Stimulated activated naive CD8-positive, alpha-beta T cell treated with anti-CD3 and anti-CD28 coated beads, Interleukin-15, Interleukin-2, amounts not matched to agents 100 U/mL and 50 U/mL, for 24 hours (primary cell): ENCODE measurements around the gene TYW5.

Experiments used
- ATAC-seq: fragments of 150-1000 bp; cut with Tn5 transposase; one replicate; pipeline ENCODE4 v1.10.0; 2021
- DNase-seq: peaks from one replicate; pipeline ENCODE4 v3.0.0; 2021

Gene TYW5

DNA sequence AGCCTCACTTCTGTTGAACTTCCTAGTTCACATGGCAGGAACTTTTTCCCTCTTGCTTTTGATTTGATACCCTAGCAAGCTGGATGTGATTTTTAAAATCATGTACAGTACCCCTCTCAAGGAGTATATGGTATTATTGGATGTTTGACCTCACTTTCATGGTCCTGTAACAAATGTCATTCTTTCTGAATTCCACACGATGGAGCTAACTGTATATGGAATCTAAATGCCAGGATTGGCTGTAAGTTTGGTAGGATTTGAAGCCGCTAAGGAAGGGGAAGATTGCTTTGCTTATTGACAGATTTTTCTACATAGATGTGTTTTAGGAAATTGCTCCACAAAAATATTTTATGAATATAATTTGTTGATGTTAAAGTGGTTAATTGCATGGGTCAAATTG is 18.4 kb upstream of the TYW5 start:
- ATAC-seq: no peak
- no peak for DNase-seq

GRCh38 chr2:199972088-199972626 is 16.9 kb upstream of the TYW5 start:
- ATAC-seq (no peak), DNase-seq (no peak)

DNA sequence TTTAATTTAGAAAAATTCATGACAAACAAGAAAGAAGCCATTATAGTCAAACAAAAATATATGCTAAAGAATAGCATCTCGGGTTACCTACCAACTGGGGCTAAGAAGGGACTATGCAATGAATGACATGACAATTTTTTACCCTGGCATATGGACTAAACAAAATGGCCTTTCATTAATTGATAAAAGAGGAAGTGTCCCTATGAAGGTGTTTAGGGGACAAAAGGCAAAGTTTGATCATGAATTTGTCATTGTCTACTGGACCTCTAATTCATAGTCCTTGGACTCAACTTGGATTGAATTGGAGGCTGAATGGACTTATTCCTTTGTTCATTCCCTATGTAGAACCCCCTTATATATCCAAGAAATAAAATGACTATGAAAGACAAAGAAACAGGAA is 12.8 kb upstream of the TYW5 start:
- ATAC-seq (no peak), DNase-seq (no peak)

DNA sequence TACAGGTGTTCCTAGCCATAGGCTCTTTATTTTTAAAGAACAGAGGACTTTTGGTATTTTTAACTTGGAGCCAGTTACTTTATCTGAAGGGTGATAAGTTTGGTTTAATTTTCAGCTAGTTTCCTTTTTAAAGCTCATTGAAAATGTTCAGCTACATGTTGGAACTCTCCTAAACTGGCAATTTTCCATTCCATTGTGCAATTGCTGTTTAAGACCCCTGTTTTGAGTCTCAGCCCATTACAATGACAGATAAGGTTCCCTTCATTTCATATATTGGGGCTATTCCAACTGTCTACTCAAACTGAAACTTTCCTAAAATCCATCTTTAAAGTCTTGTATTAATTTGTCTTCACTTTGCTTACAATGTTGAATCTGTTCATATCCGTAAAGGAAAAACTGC is 11.7 kb upstream of the TYW5 start:
- no peak for ATAC-seq
- no peak for DNase-seq

DNA sequence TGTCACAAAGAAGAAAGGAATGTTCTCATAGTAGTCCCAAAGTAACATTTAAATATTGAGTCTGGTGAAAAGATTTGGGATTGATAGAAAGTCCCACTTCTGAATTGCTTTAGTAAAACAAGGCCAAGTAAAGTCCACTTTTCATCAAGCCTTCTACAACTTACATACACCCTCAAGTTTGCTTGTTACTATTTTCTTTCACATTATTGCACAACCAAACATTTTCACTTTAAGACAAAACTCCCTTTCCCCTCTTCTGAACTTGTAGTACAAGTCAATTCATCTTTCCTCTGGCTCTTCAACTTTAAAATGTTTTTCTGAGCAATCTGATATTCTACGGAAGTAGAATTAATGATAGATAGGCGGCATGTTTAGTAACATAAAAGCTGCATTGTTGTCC is 11.1 kb upstream of the TYW5 start:
- DNase-seq: no peak
- ATAC-seq: no peak

DNA sequence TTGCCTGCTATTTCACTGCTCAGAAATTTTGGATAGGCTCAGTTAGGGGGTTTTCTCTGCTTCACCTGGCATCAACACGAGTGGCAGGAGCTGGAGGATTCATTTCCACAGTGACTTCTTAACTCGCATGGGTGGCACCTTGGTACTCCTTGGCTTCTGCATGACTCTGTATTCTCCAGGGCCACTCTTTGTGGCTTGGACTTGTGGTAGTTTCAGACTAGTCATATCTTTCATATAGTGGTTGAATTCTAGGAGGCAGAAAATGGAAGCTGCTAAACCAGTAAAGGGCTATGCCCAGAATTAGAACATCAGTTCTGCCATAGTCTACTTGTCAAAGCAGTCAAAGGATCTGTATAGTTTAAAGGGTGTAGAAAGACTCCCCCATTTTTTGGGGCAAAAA is 6.9 kb upstream of the TYW5 start:
- ATAC-seq (peak; percentile 76), DNase-seq (no peak)

GRCh38 chr2:199958014-199958413 is 2.7 kb upstream of the TYW5 start:
- ATAC-seq (no peak), DNase-seq (no peak)

GRCh38 chr2:199956062-199956380 is 730 bp upstream of the TYW5 start:
- DNase-seq (no peak), ATAC-seq (no peak)

DNA sequence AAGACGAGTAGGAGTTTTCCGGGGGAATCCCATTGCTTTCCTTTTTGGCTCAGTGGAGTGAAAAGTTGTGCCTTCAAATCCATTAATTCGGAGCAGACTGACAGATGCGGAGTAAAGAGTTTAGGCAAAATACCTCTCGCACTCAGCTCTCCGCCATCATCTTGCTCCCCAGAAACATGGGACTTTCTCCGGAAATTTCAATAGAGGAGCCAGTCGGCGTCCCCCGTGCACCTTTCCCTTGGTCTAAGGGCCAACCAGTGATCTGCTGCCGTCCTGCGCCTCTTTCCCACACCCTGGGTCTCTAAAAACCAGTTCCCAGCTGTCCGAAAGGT is 318 bp downstream of the TYW5 start:
- ATAC-seq (peak; percentile 67), DNase-seq (no peak)

DNA sequence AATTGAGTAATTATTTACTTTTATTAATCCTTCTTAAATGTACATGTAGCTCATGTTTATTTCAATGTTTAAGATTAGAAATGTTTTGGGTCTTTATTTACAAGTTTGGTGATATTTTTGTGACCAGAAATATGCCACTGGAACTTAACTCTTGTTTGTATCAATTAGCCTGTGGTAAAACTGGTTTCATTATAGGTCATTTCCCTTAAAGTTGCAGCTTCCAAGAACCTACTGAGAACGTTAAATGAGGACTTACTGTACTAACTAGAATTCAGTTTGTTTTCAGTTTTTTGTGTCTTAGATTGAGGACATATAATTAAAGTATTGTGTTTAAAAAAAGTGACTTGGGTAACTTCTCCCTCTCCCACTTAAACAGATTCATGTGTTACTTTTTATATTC is 4.3 kb downstream of the TYW5 start:
- no peak for ATAC-seq
- DNase-seq: no peak

- ATAC-seq (no peak), DNase-seq (no peak)
Observed at GRCh38 chr2:199950396-199950795, 4.9 kb downstream of the TYW5 start.

- no peak for ATAC-seq
- DNase-seq: no peak
Observed at GRCh38 chr2:199946836-199947235, 8.5 kb downstream of the TYW5 start.

DNA sequence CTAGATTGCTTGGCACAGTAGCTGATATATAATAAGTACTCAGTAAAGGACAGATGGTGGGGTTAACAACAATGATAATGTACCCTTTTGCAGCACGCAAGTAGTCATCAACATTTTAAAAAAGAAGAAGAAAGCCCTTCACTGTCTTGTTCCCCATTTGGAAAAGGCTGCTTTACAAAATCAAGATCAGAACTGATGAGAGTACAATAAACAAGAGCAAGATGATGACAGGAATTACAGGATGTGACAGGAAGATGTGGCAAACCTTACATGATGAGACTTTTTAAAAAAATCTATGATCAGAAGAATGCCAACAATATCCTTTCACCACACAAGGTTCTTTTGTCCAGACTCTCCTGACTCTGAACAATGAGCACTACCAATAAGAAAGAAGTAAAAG is 9.1 kb downstream of the TYW5 start:
- no peak for DNase-seq
- no peak for ATAC-seq

- DNase-seq (no peak), ATAC-seq (no peak)
Observed at GRCh38 chr2:199943373-199943772, 11.9 kb downstream of the TYW5 start.

DNA sequence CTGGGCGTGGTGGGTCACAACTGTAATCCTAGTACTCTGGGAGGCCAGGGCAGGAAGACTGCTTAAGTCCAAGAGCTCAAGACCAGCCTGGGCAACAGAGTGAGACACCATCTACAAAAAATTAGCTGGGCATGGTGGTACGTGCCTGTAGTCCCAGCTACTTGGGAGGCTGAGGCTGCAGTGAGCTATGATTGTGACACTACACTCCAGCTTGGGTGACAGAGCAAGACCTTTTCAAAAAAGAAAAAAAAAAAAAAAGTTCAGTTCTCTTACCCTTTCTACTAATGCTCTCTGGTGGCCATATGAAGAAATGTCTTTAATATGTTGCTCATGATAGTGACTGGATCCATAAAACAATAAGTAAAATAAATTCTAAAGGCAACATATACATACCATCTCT is 14.9 kb downstream of the TYW5 start:
- ATAC-seq (peak; percentile 28), DNase-seq (no peak)

GRCh38 chr2:199936554-199936953 is 18.7 kb downstream of the TYW5 start:
- DNase-seq: no peak
- no peak for ATAC-seq

DNA sequence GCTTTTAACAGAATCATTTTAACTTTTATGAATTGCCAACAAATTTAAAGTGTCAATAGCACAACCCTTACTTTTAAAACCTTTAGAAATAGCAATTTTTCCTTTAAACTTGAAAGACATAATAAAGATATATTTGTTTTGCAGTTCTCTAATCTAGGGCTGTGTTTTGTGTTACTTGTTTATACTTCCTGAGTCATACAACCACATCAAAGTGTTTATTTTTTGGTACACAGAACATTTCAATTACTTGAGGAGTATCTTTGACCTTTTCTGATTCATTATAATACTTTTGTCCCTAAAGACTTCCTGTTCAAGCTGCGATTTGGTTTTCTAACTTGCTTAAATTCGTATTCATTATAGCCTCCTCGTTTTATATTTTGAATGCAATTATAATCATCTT is 21.8 kb downstream of the TYW5 start:
- DNase-seq: no peak
- no peak for ATAC-seq

DNA sequence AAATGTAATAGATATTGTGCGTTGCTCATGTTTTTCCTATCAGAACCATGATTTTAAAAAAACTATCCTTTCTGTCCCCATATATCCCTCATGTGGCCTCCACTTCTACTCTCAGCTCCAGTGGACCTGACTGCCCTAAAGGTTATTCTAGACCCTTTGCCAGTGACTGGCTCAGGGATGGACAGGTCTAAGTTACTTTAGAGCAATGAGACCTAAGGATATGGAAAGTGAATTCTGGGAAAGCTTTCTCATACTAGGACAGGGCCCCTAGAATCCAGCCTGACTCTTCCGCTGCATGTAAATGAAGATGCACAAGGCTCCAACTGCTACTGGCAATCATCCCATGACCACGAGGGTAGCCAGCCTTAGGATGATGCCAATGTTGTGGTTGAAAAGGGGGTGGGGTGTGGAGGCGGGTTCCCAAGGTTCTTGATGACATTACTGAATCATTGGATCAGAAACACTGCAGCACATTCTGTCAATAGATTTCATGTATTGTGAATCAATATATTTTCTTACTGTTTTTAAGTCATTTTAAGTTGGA is 22.9 kb downstream of the TYW5 start:
- DNase-seq (no peak), ATAC-seq (no peak)

GRCh38 chr2:199929262-199929661 is 26.0 kb downstream of the TYW5 start:
- DNase-seq (no peak), ATAC-seq (no peak)

DNA sequence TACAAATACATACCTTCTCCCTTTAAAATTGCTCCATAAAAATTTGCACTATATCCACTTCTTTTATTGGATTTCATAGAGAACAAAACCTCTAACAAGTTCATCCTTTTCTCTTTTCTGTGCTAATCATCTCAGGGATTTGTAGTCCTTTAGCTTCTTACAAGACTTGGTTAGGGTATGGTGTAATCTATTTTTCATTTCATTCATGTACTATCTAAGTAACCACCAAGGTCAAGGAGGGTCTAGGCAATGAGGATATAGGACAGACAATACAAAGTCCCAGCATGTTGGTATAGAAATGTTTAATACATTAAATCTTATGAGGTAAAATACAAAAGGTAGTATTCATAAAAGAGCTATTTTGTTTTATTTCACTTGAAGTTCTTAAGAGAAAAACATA is 26.7 kb downstream of the TYW5 start:
- DNase-seq (no peak), ATAC-seq (no peak)

- no peak for ATAC-seq
- no peak for DNase-seq
Observed at GRCh38 chr2:199928226-199928625, 27.1 kb downstream of the TYW5 start.

DNA sequence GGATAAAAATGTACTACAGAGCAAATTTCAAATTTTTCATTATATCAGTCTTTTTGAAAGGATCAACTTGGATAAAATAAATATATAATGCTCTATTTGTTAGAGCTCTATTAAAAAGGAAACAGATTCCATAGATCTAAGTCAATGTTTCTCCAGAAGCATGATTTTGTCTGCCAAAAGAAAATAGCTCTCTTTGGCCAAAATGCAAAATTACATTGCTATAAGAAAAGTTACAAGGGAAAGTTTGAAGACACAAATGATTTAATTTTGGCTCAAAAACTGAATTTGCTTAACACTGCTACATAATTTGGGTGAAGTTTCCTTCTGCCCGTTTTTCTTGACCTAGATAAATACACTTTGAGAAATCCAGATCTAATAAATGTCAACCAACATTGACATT is 28.5 kb downstream of the TYW5 start:
- DNase-seq (no peak), ATAC-seq (no peak)

DNA sequence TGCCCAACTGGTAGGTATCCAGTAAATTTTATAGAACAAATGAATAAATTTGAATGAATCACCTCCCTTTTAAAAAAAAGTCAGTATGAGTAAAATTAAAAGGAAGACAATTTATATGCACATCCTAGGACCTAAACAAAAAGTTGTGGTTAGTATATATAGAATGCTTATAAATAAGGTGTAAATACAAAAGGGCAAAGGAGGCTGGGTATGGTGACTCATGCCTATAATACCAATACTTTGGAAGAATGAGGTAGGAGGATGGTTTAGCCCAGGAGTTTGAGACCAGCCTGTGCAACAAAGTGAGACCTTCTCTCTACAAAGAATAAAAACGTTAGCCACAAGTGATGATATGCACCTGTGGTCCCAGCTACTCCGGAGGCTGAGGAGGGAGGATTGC is 31.4 kb downstream of the TYW5 start:
- DNase-seq (no peak), ATAC-seq (peak; percentile 71)

DNA sequence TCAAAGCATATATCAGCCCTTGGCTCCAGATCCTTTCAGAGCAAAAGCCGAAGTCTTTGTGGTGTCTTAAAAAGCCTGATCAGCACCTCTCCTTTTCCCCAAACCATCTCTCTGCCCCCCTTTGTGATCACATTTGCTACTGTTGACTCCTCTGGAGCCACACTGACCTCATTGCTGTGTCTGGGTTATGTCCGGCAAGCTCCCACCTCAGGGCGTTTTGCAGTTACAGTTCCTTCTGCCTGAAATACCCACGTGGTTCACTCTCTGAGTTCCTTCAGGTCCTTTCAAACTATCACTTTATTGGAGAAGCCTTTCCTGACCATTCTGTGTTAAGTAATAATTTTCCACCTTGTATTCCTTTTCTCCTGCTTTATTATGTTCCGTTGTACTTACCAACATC is 32.4 kb downstream of the TYW5 start:
- ATAC-seq (no peak), DNase-seq (no peak)

DNA sequence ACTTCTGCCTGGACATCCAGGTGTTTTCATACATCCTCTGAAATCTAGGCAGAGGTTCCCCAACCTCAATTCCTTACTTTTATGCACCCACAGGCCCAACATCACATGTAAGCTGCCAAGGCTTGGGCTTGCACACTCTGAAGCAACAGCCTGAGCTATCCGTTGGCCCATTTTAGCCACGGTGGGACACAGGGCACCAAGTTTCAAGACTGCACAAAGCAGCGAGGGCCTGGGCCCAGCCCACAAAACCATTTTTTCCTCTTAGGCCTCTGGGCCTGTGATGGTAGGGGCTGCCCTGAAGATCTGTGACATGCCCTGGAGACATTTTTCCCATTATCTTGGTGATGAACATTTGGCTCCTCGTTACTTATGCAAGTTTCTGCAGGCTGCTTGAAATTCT is 38.3 kb downstream of the TYW5 start:
- ATAC-seq (no peak), DNase-seq (no peak)
